Glomerular visceral epithelial cell (primary cell): ENCODE data around the gene ELF5.

ENCODE experiments used
- DNase-seq: peaks from one replicate; pipeline ENCODE4 v3.0.0-alpha.2; 2016; ENCODE audit errors: extremely low spot score

ELF5 gene

GRCh38 chr11:34454308-34455032, 59.1 kb downstream of the ELF5 start:
- no peak for DNase-seq

DNA sequence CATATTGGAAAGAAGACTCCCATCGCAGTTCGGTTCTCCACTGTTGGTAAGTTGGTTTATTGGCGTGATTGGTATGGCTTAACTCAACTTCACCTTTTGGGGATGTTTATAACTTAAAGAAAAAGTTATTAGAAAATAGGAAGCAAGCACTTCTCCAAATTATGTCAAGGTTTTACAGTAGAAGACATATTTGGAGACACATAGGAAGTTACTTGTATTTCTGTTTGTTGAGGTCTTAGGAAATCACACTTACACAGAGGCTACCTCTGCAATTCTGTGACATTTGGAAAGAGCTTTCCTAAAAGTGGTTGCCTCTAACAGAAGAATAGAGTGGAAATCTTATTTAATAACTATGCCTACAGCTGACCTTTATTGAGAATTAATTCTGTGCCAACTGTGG, 62.5 kb downstream of the ELF5 start:
- no peak for DNase-seq

DNA sequence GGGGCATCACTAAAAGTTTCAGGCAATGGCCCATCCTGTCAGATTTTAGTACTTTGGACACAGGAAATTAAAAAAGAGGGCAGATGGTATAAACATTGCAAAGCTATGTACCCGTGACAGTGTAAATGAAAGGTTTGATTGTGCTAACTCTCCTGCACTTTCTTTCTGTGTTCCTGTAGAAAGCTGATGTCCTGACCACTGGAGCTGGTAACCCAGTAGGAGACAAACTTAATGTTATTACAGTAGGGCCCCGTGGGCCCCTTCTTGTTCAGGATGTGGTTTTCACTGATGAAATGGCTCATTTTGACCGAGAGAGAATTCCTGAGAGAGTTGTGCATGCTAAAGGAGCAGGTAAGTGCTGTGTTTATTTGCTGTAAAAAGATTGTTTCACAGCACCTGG, 64.6 kb downstream of the ELF5 start:
- peak; percentile 51 for DNase-seq

DNA sequence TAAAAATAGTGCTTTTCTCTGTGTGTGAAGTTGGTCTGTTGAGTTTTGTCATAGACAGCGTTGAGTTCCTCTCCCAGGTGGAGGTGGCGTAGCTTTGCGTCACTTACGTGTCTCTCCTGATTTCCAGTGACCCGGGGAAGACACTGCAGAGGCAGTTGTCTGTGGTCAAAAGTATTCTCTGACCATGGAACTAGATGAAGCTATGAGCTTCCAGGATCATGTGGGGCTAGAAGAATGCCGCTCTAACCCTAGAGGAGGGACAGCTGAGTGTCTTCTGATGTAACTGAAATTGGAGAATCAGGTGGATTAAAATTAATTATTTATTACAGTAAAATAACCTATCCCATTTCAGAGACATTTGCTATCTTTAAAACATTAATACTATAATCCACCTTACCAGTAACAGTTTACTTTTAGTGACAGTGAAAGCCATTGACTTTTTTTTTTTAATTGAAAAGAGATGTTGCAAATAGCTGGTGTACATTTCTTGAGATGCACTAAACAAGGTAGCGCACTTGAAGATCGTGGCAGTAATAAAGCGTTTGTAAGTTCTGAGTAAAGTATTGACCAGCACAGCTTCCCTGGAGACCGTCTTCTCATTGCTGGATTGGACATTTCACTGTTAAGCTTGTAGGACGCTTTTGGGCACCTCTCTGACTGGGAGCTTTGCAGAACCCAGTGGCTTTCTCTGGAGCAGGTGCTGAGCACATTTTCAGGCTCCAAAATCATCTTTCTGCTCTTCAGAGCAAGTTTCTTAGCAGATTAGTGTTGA, 65.2 kb downstream of the ELF5 start:
- no peak for DNase-seq

DNA sequence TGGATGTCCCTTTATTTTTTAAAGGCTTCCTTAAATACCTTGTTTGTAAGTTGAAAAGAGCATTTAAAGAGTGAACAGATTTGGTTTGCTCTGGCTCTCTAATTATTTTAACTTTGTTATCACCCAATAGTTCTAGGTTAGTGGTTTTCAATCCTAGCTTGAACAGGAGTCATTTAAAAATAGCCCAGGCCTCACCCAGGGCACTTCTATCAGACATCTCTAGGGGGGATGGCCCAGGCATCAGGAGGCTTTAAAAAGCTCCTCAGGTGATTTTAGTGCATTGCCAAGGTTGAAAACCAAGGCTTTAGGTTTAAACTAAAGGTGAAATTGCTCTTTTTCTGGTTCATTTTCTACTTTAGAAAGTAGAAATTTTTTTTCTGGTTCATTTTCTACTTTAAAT, 66.5 kb downstream of the ELF5 start:
- DNase-seq: no peak

DNA sequence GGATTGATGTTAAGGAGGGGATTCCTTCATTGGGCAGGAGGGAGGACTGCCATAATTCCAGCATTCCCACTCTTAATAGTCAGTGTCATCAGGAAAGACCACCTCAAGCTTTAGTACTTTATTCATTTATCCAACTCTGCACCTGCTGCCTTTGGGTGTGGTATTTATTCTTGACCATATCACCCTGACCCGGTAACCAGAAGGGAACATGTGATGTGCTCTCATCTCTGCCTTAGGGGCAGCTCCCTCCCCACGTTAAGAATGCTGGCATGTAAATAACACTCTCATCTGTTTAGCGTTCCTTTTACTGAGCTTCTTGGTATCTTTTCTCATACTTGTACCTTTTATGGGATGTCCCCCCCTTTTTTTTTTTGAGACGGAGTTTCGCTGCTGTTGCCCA, 67.2 kb downstream of the ELF5 start:
- no peak for DNase-seq

- DNase-seq: no peak
These were observed 67.6 kb downstream of the ELF5 start for GRCh38 chr11:34445956-34446355.

GRCh38 chr11:34444428-34444827, 69.2 kb downstream of the ELF5 start:
- no peak for DNase-seq

DNA sequence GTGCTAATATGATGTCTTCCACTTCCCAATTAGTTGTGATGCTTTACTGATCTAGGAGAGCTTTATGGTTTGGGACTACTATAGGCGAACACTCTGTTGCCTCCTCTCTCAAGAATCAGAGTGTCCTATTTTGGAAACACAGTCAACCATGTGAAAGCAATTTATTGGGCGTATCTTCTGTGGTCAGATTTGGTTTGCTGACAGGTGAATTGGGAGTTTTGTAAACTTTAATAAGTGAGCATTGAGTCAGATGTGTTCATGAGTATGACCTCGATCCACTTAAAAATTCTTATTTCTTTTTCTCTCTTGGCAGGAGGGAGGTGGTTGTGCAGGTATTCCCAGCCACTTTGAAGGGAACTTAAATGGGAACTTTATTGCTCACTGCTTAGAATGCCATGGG, 70.5 kb downstream of the ELF5 start:
- no peak for DNase-seq

- DNase-seq: no peak
These were observed 71.8 kb downstream of the ELF5 start for GRCh38 chr11:34441814-34442213.

DNA sequence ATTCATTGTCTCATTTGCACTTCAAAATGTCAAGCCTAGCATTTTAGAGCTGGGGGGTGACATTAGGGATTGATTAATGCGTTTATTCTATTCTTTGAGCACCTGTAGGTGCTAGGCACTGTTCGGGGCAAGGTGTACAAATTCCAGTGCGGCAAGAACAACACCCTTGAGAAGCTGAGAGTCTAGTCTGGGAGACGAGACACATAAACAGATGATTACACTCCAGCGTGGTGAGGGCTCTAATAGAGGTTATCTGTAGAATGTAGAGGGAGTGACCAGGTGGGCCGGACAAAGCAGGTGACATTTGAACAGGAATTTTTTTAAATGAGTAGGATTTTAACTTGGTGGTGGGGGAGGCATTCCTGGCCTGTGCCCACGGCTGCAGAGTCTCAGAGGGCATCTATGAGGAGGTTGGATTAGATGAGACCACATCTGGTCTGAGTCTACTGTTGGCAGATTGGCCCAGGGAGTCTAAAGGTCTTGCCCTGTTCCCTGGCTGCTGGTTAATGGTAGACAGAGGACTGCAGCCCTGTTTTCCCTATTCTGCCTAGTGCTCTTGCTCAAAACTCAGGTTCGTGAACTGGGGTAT, 73.9 kb downstream of the ELF5 start:
- DNase-seq: peak; percentile 2

- DNase-seq: peak; percentile 97
These were observed 74.8 kb downstream of the ELF5 start, which contains the start of gene CAT for GRCh38 chr11:34438529-34439507. Gene CAT, plus strand, starts transcription at chr11:34438934. Its CDS starts 80 bp downstream, at chr11:34439014.

GRCh38 chr11:34437224-34438125, 76.1 kb downstream of the ELF5 start:
- DNase-seq: no peak

DNA sequence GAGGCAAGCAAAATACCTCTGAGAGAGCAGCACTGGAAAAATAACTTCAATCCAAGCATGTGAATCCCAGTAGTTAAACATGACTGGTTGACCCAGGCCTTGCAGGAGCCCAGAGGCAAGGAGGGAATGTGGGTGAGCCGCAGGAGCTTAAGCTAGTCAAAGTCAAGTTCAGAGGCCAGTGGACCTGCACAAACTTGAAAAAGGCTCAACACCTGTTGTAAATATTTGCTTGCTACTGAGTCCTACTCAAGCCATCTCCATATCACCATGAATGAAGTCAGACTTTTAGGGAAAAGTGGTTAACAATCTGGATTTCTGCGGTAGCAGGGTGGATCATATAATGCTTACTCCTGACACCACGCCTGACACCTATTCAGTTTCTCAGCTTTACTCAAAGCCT, 79.7 kb downstream of the ELF5 start:
- DNase-seq: no peak

GRCh38 chr11:34432822-34433221, 80.8 kb downstream of the ELF5 start:
- DNase-seq: no peak

DNA sequence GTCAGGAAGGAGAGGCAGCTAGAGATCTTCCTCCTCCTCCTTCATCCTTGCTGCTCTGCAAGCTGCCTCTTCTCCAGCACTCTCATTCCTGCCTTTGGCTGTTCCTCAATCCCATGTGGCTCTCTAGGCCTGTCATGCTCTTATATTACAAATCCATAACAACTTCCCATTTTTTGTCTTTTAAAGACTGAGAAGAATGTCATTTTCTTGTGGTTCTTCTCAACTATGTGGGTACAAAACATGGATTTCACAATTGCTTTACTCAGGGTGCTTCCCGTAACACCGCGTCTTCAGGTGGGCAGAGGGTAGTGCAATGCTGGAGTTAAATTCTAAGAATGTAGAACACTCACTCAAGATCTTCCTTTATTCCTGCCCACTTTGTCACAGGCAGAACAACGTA, 81.6 kb downstream of the ELF5 start:
- DNase-seq: no peak
